ENCODE results near the gene ADAM19.

The ADAM19 gene

DNA sequence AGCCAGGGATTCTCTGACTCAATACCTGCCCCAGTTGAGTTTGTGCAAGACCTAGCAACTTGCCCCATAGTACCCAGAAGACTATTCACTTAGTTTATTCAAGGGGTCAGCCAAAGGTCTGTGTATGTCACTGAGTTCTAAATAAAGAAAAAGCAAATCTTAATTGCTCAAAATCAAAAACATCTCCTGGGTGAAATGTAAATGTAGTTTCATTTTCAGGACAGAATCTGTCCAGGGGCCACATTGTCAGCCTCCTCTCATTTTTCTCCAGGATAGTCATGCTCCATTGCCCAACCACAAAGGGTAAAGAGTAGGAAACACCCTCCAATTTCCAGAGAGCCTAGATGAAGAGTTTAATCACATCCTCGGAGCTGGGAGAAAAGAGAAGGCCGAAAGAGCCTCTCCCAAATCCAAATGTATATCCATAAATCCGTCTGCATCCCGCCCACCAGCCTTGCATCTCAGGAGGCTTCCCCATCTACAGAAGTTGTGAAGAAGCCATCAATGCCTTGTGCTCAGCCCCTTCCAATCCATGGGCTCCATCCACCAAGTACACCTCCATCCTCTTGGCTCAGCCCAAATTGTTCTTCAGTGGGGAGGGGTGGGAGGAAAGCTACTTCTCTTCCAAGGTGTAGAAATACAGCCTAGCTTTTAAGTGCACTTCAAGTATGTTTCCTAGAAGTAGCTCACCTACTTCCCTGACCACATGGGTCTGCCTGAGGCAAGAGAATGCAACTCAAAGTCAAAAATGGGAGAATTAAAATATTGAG, 26.9 kb downstream of the ADAM19 start:
- FAIRE-seq = peak; percentile 54
- DNase-seq (ENCODE audit: insufficient read length) = no peak
- TF ChIP-seq POLR2AphosphoS5 (IDR thresholded peaks at IDR 0.05; ENCODE audit: low read depth, low read length) (no peak), POLR2A (IDR thresholded peaks at IDR 0.05; ENCODE audit: low read depth, low read length) (no peak), TAF1 (IDR thresholded peaks at IDR 0.05; ENCODE audit: borderline replicate concordance, low read depth, low read length) (no peak)

GRCh38 chr5:157547941-157548512, 27.5 kb downstream of the ADAM19 start:
- peak; percentile 85 for FAIRE-seq

DNA sequence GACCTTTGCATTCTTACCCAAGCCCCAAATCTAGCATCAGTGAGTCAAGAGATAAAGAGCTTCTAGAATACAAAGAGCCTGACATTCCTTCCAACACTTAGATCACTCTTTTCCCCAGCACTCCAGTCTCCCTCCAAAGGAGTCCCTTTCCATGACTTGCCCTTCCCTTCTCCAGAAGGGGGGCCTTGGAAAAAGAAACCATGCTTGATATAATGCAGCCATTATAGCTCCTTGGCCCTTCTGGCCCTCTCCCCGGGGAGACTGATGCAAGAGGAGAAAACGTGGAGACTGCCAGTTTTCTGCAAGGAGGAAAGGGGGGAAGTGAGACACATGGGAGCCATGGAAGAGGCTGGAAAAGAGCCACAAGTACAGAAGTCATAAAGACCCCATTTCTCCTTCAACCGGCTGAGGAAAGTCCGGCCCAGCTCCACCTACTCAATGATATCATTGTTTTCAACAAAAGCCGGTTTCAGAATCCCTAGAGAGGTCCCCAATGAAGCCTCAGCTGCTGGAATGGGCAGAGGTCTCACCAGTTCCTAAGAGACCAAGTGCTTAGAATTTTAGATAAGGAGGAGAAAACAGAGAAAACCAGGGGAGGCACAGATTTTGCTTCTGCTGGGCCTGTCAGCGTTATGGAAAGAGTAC, 29.0 kb downstream of the ADAM19 start:
- TF ChIP-seq POLR2A (IDR thresholded peaks at IDR 0.05; ENCODE audit: low read depth, low read length) = no peak
- TF ChIP-seq TAF1 (IDR thresholded peaks at IDR 0.05; ENCODE audit: borderline replicate concordance, low read depth, low read length) = no peak
- TF ChIP-seq POLR2AphosphoS5 (IDR thresholded peaks at IDR 0.05; ENCODE audit: low read depth, low read length) = no peak
- FAIRE-seq = no peak

More at GRCh38 chr5:157547941-157548512, 27.5 kb downstream of the ADAM19 start:
- TF ChIP-seq TAF1 (IDR thresholded peaks at IDR 0.05; ENCODE audit: borderline replicate concordance, low read depth, low read length) (no peak), POLR2AphosphoS5 (IDR thresholded peaks at IDR 0.05; ENCODE audit: low read depth, low read length) (no peak), POLR2A (IDR thresholded peaks at IDR 0.05; ENCODE audit: low read depth, low read length) (no peak)
- DNase-seq (ENCODE audit: insufficient read length) = no peak

DNA sequence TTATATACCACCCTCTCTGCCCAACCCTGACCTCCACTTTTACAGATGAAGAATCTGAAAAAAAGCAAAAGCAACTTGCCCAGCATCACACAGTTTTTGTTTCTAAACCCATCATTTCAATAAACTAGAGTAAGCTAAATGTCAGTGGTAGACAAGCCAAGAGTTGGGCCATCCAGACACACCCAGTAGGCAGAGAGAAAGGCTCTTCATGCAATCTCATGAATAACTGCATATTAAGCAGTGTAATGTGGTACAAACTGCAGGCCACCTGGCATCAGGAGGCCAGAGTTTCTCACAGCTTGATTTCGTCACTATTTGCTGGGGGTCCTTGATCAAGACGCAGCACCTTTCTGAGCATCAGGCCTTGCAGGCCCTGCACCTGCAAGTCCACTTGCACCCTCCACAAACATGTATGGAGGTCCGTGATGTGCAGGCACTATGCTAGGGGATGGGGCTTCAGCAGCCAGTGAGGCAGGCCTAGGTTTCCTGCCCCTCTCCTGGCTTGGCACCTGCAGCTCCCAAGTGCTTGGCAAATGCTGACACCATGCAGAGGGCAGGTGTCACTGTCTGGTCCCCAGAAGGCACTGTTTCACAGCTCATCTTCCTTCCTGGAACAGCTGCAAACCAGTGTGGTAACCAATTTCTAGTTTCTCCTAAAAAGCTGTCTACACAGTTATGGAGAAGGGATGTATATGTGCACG, 29.8 kb downstream of the ADAM19 start:
- FAIRE-seq (peak; percentile 21), DNase-seq (ENCODE audit: insufficient read length) (no peak)
- TF ChIP-seq POLR2A (IDR thresholded peaks at IDR 0.05; ENCODE audit: low read depth, low read length) (no peak), POLR2AphosphoS5 (IDR thresholded peaks at IDR 0.05; ENCODE audit: low read depth, low read length) (no peak), TAF1 (IDR thresholded peaks at IDR 0.05; ENCODE audit: borderline replicate concordance, low read depth, low read length) (no peak)

More for the DNA sequence above, 29.0 kb downstream of the ADAM19 start:
- no peak for DNase-seq (ENCODE audit: insufficient read length)

DNA sequence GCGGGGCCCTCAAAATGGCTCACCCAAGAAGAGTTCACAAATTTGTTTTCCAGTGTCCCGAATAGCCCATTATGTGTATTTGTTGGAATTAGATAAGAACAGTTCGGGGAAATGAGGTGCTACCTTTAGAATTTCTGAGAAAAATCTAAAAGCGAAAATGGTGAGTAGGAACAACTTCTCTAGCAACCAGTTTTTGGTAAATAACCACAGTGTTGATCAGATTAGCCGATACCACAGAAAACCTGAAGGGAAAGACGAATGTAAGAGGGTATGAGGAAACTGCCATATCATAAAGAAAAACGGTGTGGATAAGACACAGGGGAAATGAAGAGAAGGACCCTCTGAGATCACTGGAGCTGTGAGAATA, 31.0 kb downstream of the ADAM19 start:
- FAIRE-seq = no peak
- DNase-seq (ENCODE audit: insufficient read length) = no peak
- no peak for TF ChIP-seq TAF1 (IDR thresholded peaks at IDR 0.05; ENCODE audit: borderline replicate concordance, low read depth, low read length)
- TF ChIP-seq POLR2AphosphoS5 (IDR thresholded peaks at IDR 0.05; ENCODE audit: low read depth, low read length) = no peak

DNA sequence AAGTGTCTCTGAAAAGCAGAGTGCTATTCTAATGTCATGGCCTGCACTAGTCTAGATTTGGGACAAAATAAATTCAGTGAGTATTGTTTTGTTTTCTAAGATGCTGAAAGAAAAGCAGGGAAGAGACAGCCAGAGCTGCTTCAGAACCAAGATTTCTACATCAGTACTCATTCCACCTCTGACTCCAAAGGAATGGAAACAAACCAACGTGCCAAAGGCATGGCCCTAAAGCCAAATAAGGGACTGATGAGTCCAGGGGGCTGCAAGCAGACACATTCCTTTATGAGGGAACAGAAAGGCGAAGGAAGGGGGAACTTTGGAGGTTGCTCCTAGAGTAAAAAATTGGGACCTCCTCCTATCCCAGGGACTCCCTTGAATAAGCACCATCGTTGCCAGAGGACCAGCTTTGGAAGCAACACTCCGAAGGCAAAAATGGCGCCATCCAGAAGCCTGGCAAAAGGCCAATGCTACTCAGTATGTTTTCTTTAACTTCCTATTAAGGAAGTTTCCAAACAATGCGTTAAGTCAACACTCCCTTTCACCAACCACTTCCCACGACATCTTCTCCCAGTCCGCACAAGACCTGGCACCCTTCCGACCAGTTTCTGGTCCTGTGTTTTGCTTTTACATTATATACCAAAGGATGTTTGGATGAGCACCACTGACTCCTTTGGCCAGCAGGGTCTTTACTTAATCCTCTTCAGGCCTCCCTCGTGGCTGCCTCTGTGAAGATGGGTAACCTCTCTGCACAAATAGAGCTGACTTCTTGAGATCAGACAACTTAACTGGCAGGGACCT, 31.6 kb downstream of the ADAM19 start:
- no peak for DNase-seq (ENCODE audit: insufficient read length)
- FAIRE-seq = peak; percentile 56
- TF ChIP-seq TAF1 (IDR thresholded peaks at IDR 0.05; ENCODE audit: borderline replicate concordance, low read depth, low read length) (no peak), POLR2A (IDR thresholded peaks at IDR 0.05; ENCODE audit: low read depth, low read length) (no peak), POLR2AphosphoS5 (IDR thresholded peaks at IDR 0.05; ENCODE audit: low read depth, low read length) (no peak)

GRCh38 chr5:157542282-157543000, 33.1 kb downstream of the ADAM19 start:
- FAIRE-seq (no peak), DNase-seq (ENCODE audit: insufficient read length) (no peak)
- TF ChIP-seq POLR2A (IDR thresholded peaks at IDR 0.05; ENCODE audit: low read depth, low read length) (no peak), TAF1 (IDR thresholded peaks at IDR 0.05; ENCODE audit: borderline replicate concordance, low read depth, low read length) (no peak), POLR2AphosphoS5 (IDR thresholded peaks at IDR 0.05; ENCODE audit: low read depth, low read length) (no peak)

- FAIRE-seq (peak; percentile 51), DNase-seq (ENCODE audit: insufficient read length) (no peak)
- TF ChIP-seq POLR2A (IDR thresholded peaks at IDR 0.05; ENCODE audit: low read depth, low read length) (no peak), POLR2AphosphoS5 (IDR thresholded peaks at IDR 0.05; ENCODE audit: low read depth, low read length) (no peak), TAF1 (IDR thresholded peaks at IDR 0.05; ENCODE audit: borderline replicate concordance, low read depth, low read length) (no peak)
These were observed 34.0 kb downstream of the ADAM19 start for GRCh38 chr5:157541447-157542118.

DNA sequence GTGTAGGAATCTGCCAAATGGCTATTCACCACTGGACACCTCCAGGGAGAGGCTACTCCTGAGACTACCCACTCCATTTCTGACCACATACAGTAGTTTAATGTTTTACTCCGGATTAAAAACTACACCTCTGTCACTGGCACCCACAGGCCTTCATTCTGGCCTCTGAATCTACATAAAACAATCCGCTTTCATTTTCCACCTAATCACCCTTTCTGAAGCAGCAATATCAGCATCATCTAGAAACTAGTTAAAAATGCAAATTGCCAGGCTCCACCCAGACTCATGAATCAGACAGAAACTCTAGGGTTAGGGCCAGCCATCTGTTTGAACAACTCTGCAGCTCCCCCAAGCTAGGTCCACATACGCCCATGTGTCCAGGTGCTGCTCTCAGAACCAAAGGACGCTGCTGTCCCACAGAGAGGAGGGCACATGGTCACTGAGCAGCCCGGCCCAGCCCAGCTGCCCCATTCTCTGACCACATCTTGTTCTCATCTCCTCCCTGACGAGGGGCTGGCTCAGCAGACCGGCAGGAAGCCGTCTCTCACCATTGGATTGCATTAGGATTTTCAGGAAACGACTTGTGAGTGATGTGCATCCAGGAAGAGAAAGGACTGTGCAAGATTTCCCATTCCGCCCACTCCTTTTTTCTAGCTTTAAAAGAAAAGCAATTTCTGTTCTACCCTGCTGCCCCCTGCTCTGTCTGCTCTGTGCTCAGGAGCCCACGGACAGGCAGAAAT, 34.7 kb downstream of the ADAM19 start:
- 0 out of 2 replicates have a peak, but pooled peaks have one; percentile 25 for TF ChIP-seq POLR2AphosphoS5 (IDR thresholded peaks at IDR 0.05; ENCODE audit: low read depth, low read length)
- TF ChIP-seq TAF1 (IDR thresholded peaks at IDR 0.05; ENCODE audit: borderline replicate concordance, low read depth, low read length) = no peak
- TF ChIP-seq POLR2A (IDR thresholded peaks at IDR 0.05; ENCODE audit: low read depth, low read length) = peak; percentile 38; the same call in 1 of the 2 replicates
- FAIRE-seq = peak; percentile 96
- peak; percentile 50 for DNase-seq (ENCODE audit: insufficient read length)

Data from GM12892 (cell line).